PC-3 (cell line): Measurements from ENCODE around the gene IMP3. TPM values are rescaled to one million over a fixed set of nuclear protein-coding genes. Genes with fewer than 3 reads are reported as not detected.

Experiments
- ATAC-seq: fragments of 200-7000 bp; cut with Tn5 transposase; 2 replicates; pipeline ENCODE4 v1.9.1; 2020; ENCODE audit warnings: mild to moderate bottlenecking, moderate library complexity
- BruUV-seq: library from RNA; stranded (reverse); fragments of 400-500 nt; replicated peaks from 2 replicates; lab custom pipeline; 2021; lab: Mats Ljungman, UMichigan
- CTCF ChIA-PET: fragments of 300-600 bp; sonication (Branson Sonifier 250); formaldehyde crosslinking; loops from one replicate; lab custom pipeline; 2022; ENCODE audit warnings: antibody characterized with exemption; lab: Charles Lee
- POLR2A ChIA-PET: fragments of 300-600 bp; sonication (Branson Sonifier 250); formaldehyde crosslinking; loops from one replicate; lab custom pipeline; 2022; ENCODE audit warnings: antibody characterized with exemption; ENCODE audit not compliant: unreplicated experiment; lab: Charles Lee
- DNase-seq: peaks from one replicate; pipeline ENCODE4 v3.0.0-alpha.2; 2015
- H2AFZ ChIP-seq: fragments of 300-600 bp; sonication (generic); 2 replicates; pipeline ENCODE4 v1.6.0; 2016; ENCODE audit warnings: antibody characterized with exemption, low read length
- H3F3A ChIP-seq: fragments of 300-600 bp; sonication (generic); one replicate; pipeline ENCODE4 v1.6.0; 2017; ENCODE audit warnings: antibody characterized with exemption, low read length, control low read depth, mild to moderate bottlenecking; ENCODE audit not compliant: unreplicated experiment
- H3K27ac ChIP-seq: fragments of 300-600 bp; sonication (generic); 2 replicates; pipeline ENCODE4 v1.5.1; 2016; ENCODE audit warnings: mild to moderate bottlenecking, low read length
- H3K27me3 ChIP-seq: fragments of 300-600 bp; sonication (generic); 2 replicates; pipeline ENCODE4 v1.6.1; 2016; ENCODE audit warnings: low read length, mixed read lengths
- H3K36me3 ChIP-seq: fragments of 300-600 bp; sonication (generic); 2 replicates; pipeline ENCODE4 v1.6.1; 2016; ENCODE audit warnings: low read depth, mixed run types, low read length, mixed read lengths
- H3K4me1 ChIP-seq: fragments of 300-600 bp; sonication (generic); 2 replicates; pipeline ENCODE4 v1.5.1; 2016; ENCODE audit warnings: low read length; ENCODE audit not compliant: insufficient read depth
- H3K4me2 ChIP-seq: fragments of 300-600 bp; sonication (generic); 2 replicates; pipeline ENCODE4 v1.6.0; 2016; ENCODE audit warnings: low read length
- H3K4me3 ChIP-seq: fragments of 300-600 bp; sonication (generic); 2 replicates; pipeline ENCODE4 v1.5.1; 2016; ENCODE audit warnings: mild to moderate bottlenecking, low read length, mixed read lengths
- H3K79me2 ChIP-seq: fragments of 300-600 bp; sonication (generic); 2 replicates; pipeline ENCODE4 v1.6.1; 2017; ENCODE audit warnings: low read length, mixed read lengths
- H3K9ac ChIP-seq: fragments of 300-600 bp; sonication (generic); 2 replicates; pipeline ENCODE4 v1.6.0; 2016; ENCODE audit warnings: mild to moderate bottlenecking, low read length
- H3K9me2 ChIP-seq: fragments of 300-600 bp; sonication (generic); replicated peaks from 2 replicates; pipeline ENCODE4 v1.6.1; 2016; ENCODE audit warnings: mixed run types, low read length, mixed read lengths
- H3K9me3 ChIP-seq: fragments of 300-600 bp; sonication (generic); 2 replicates; pipeline ENCODE4 v1.6.1; 2016; ENCODE audit warnings: low read length, mixed read lengths
- H4K20me1 ChIP-seq: fragments of 300-600 bp; sonication (generic); 2 replicates; pipeline ENCODE4 v1.6.1; 2016; ENCODE audit warnings: low read length, mixed read lengths
- CTCF ChIP-seq: fragments of 300-600 bp; sonication (generic); conservative IDR thresholded peaks from 2 replicates; pipeline ENCODE4 v1.5.1; 2017; ENCODE audit warnings: antibody characterized with exemption, low read depth, mild to moderate bottlenecking, low read length
- EZH2 ChIP-seq: fragments of 300-600 bp; sonication (generic); IDR thresholded peaks from one replicate; pipeline ENCODE4 v1.6.1; 2017; ENCODE audit warnings: antibody characterized with exemption, mild to moderate bottlenecking, low read length; ENCODE audit not compliant: unreplicated experiment
- EZH2phosphoT487 ChIP-seq: fragments of 300-600 bp; sonication (generic); IDR thresholded peaks from 2 replicates; pipeline ENCODE4 v1.6.1; 2018; ENCODE audit warnings: mild to moderate bottlenecking, antibody characterized with exemption, low read length, borderline replicate concordance
- intact Hi-C: fragments of 100-400 bp; cut with micrococcal nuclease; formaldehyde crosslinking; loops from 2 replicates; pipeline ENCODE4 v1.9.0; 2023
- total RNA-seq: library from RNA; depleted of rRNA; stranded (reverse); fragments of >200 nt; gene quantifications from 2 replicates; pipeline ENCODE4 v1.2.3, GENCODE V29; 2014

The IMP3 gene
- total RNA-seq, 1 experiment from 2014 or later: 95.4 TPM

- Histone ChIP-seq H3K9me3 (no peaks in the 10 kb centered on the region), H4K20me1 (no peaks in the 10 kb centered on the region), H3K79me2 (no peaks in the 10 kb centered on the region), H3K27ac (peak within 1 kb of the TSS; percentile 78), H3K36me3 (no peaks in the 10 kb centered on the region), H3K9ac (peak within 1 kb of the TSS; percentile 86), H3K4me1 (peaks cover 24% of the 10 kb centered on the region), H3K4me2 (peak within 1 kb of the TSS; percentile 98), H3K9me2 (no peaks in the 10 kb centered on the region), H2AFZ (peak within 1 kb of the TSS; percentile 100), H3K27me3 (no peaks in the 10 kb centered on the region), H3F3A (peaks cover 15% of the 10 kb centered on the region), H3K4me3 (peak within 1 kb of the TSS; percentile 93)
- BruUV-seq: TSS peak; percentile 91
- POLR2A ChIA-PET: interaction anchor here (0.5 to 1.5 kb wide), 4 partner anchors 13 to 175 kb away, joined by 3 to 16 read pairs (median 4); no protein-coding TSS in a partner anchor
- CTCF ChIA-PET: interaction anchor here (0.7 kb wide), 1 partner anchor 178 kb away, joined by 8 read pairs; no protein-coding TSS in a partner anchor
- intact Hi-C loops: loop anchor here (5.0 kb wide), 1 partner anchor 48 kb away; the partner anchor contains the start of gene PTPN9
- ATAC-seq: peak; percentile 73
- no peak for TF ChIP-seq EZH2
- DNase-seq: peak; percentile 80
Measured at GRCh38 chr15:75625542-75626347, 14.3 kb downstream of the IMP3 start, which contains the start of gene SNUPN. Gene SNUPN, minus strand, starts transcription at chr15:75625725. Its CDS starts 4,674 bp downstream, at chr15:75621051.

- CTCF ChIA-PET: no interaction called here
- BruUV-seq: no TSS peak
- H3K27ac ChIP-seq: no peak overlapping the region
Measured at GRCh38 chr15:75622505-75622904, 17.5 kb downstream of the IMP3 start.

GRCh38 chr15:75620841-75621391, 19.1 kb downstream of the IMP3 start:
- ATAC-seq (peak; percentile 7; the same call in 1 of the 2 replicates), DNase-seq (no peak)
- Histone ChIP-seq H4K20me1 (no peaks in the 10 kb centered on the region), H3K9ac (no peak overlapping the region), H2AFZ (no peak overlapping the region), H3K36me3 (peaks cover 3% of the 10 kb centered on the region; the same call in 1 of the 2 replicates), H3K27ac (peak overlapping the region; percentile 6; the same call in 1 of the 2 replicates), H3F3A (peaks cover 5% of the 10 kb centered on the region), H3K79me2 (no peaks in the 10 kb centered on the region), H3K4me3 (no peak overlapping the region), H3K9me2 (no peaks in the 10 kb centered on the region), H3K4me1 (peaks cover 20% of the 10 kb centered on the region), H3K4me2 (0 out of 2 replicates have a peak overlapping the region, but pooled peaks have one; percentile 10), H3K27me3 (no peaks in the 10 kb centered on the region), H3K9me3 (no peaks in the 10 kb centered on the region)
- no peak for TF ChIP-seq EZH2phosphoT487
- no peak for TF ChIP-seq EZH2
- no peak for TF ChIP-seq CTCF
- BruUV-seq: no TSS peak
- ChIA-PET CTCF (no interaction called here), POLR2A (no interaction called here)
- intact Hi-C loops: no loop called here

More at GRCh38 chr15:75622505-75622904, 17.5 kb downstream of the IMP3 start:
- Histone ChIP-seq H3F3A (peaks cover 15% of the 10 kb centered on the region), H3K9me2 (no peaks in the 10 kb centered on the region), H3K27me3 (no peaks in the 10 kb centered on the region), H3K79me2 (no peaks in the 10 kb centered on the region), H3K4me1 (peaks cover 27% of the 10 kb centered on the region), H3K9ac (no peak overlapping the region), H3K4me3 (no peak overlapping the region), H4K20me1 (no peaks in the 10 kb centered on the region), H3K36me3 (no peaks in the 10 kb centered on the region), H3K4me2 (no peak overlapping the region), H2AFZ (no peak overlapping the region), H3K9me3 (no peaks in the 10 kb centered on the region)
- intact Hi-C loops: no loop called here
- POLR2A ChIA-PET: no interaction called here
- no peak for TF ChIP-seq EZH2phosphoT487
- ATAC-seq (no peak), DNase-seq (no peak)
